GM06990 (cell line): Measurements from ENCODE around the gene WDFY1.

Experiments
- DNase-seq: peaks from one replicate; pipeline ENCODE4 v3.0.0-alpha.2; 2011; ENCODE audit not compliant: insufficient read length; ENCODE audit errors: extremely low read depth
- H3K27me3 ChIP-seq: replicated peaks from 2 replicates; pipeline ENCODE4 v1.6.0; 2011; ENCODE audit warnings: low read length; ENCODE audit not compliant: control insufficient read depth, insufficient read depth
- H3K36me3 ChIP-seq: 2 replicates; pipeline ENCODE4 v1.5.1; 2011; ENCODE audit warnings: low read length; ENCODE audit not compliant: control insufficient read depth, insufficient read depth
- H3K4me3 ChIP-seq: replicated peaks from 2 replicates; pipeline ENCODE4 v1.5.1; 2011; ENCODE audit warnings: low read depth, mild to moderate bottlenecking, control low read depth, low read length
- TF ChIP-seq, protein P1 (sequence below): IDR thresholded peaks from 2 replicates; pipeline ENCODE4 v1.5.1; 2011; ENCODE audit warnings: low read length, control low read depth, mild to moderate bottlenecking, inconsistent platforms; ENCODE audit not compliant: insufficient read depth, poor library complexity, severe bottlenecking

Gene WDFY1

DNA sequence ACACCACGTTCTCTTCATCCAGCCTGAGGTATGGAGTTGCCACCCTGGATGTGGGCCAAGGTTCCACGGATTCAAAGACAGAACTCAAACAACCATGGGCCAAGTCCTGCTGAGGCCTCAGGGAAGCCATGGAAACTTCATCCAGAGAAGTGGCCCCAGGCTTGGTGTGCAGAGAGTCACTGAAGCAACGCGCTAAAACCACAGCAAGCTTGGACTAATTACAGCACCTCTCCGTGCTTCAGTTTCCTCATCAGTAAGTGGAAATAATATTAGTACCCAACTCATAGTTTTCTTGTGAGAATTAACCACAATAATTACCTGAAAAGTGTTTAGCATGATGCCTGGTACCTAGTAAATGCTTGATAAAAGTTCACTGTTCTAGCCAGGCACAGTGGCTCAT is 88.6 kb downstream of the WDFY1 start:
- H3K4me3 ChIP-seq, result no peak overlapping the region
- no peaks in the 10 kb centered on the region for H3K27me3 ChIP-seq
- DNase-seq, result peak; percentile 34
- peaks cover 3% of the 10 kb centered on the region for H3K36me3 ChIP-seq
- TF ChIP-seq, protein P1, sequence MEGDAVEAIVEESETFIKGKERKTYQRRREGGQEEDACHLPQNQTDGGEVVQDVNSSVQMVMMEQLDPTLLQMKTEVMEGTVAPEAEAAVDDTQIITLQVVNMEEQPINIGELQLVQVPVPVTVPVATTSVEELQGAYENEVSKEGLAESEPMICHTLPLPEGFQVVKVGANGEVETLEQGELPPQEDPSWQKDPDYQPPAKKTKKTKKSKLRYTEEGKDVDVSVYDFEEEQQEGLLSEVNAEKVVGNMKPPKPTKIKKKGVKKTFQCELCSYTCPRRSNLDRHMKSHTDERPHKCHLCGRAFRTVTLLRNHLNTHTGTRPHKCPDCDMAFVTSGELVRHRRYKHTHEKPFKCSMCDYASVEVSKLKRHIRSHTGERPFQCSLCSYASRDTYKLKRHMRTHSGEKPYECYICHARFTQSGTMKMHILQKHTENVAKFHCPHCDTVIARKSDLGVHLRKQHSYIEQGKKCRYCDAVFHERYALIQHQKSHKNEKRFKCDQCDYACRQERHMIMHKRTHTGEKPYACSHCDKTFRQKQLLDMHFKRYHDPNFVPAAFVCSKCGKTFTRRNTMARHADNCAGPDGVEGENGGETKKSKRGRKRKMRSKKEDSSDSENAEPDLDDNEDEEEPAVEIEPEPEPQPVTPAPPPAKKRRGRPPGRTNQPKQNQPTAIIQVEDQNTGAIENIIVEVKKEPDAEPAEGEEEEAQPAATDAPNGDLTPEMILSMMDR, result no peak

DNA sequence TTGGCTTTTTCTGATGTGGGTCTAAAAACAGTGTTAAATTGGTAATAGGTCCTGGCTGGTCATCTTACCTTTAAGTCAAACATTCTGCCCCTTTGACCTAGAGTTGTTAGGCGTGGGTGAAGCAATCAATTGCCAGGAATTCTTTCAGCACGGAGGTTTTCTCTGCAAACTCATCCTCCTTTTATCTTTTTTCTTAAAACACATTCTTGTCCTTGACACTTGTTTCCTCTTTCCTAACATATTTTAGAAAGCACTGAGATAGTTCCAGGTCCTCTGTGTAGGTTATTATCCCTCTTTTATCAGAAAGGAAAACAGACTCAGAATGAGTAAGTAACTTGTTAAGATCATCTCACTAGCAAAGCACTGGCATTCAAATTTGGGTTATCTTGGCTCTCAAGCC is 89.1 kb downstream of the WDFY1 start:
- Histone ChIP-seq H3K27me3 (no peaks in the 10 kb centered on the region), H3K4me3 (no peak overlapping the region), H3K36me3 (peaks cover 3% of the 10 kb centered on the region)
- DNase-seq, result no peak
- TF ChIP-seq, protein P1, result no peak

DNA sequence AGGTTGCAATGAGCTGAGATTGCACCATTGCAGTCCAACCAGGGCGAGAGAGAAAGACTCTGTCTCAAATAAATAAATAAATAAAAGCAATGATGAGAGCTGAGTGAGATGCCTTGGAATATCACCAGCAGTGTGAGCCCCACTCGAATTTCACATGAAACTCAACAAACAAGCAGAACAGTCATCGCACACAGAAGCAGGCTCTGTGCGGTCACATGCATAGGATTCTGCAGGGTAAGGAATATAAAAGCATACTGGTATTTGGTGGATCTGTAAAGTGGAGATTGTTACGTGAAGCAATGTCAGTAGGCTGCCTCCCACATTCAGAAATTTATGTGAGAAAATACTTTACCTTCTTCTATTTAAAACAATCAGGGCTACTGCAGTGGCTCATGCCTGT is 89.7 kb downstream of the WDFY1 start:
- H3K36me3 ChIP-seq, result peaks cover 3% of the 10 kb centered on the region
- H3K4me3 ChIP-seq, result no peak overlapping the region
- no peaks in the 10 kb centered on the region for H3K27me3 ChIP-seq
- TF ChIP-seq, protein P1, result no peak
- no peak for DNase-seq

DNA sequence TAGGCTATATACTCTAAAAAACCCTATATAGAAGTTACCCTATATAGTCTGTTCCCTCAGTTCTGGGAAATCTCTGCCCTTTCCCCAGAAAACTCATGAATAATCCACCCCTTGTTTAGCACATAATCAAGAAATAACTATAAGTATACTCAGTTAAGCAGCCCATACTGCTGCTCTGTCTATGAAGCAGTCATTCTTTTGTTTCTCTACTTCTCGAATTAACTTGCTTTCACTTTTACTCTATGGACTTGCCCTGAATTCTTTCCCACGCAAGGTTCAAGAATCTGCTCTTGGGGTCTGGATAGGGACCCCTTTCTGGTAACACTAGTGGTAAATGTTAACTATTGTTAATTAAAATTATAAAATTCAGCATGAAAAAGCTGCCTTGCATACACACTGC is 90.4 kb downstream of the WDFY1 start:
- peaks cover 3% of the 10 kb centered on the region for H3K36me3 ChIP-seq
- DNase-seq, result no peak
- no peaks in the 10 kb centered on the region for H3K27me3 ChIP-seq
- H3K4me3 ChIP-seq, result no peak overlapping the region
- TF ChIP-seq, protein P1, result no peak

DNA sequence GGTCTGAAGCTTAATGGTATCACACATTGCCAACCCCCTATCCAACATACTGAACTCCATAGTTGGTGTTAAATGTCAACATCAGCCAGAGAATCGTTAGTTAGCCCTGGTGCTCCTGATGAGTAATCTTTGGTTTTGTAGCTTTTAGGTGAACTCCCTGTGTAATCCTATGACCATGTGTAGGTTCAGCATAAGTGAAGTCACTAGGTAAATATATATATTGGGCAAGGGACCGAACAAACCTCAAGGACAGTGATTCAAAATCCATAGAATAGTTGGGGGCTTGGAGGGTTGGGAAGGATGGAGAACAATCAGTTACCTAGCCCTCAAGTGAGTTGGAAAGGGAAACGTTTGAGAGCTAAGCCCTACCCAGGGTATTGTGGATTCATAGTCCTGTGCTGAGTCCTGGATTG is 91.7 kb downstream of the WDFY1 start:
- Histone ChIP-seq H3K36me3 (peaks cover 3% of the 10 kb centered on the region), H3K4me3 (no peak overlapping the region), H3K27me3 (no peaks in the 10 kb centered on the region)
- TF ChIP-seq, protein P1, result no peak
- no peak for DNase-seq

GRCh38 chr2:223852281-223852795 is 92.8 kb downstream of the WDFY1 start:
- no peak for DNase-seq
- TF ChIP-seq, protein P1, result no peak
- no peaks in the 10 kb centered on the region for H3K27me3 ChIP-seq
- no peak overlapping the region for H3K4me3 ChIP-seq
- peaks cover 3% of the 10 kb centered on the region for H3K36me3 ChIP-seq
